Lower leg skin (tissue), 3 donors: ENCODE data around the gene CFAP65.

Experiments
- POLR2A ChIP-seq, 2 donors: fragments of 450-650 bp; IDR thresholded peaks; one replicate each; pipeline ENCODE4 v1.6.1; 2016 to 2017; ENCODE audit warnings: antibody characterized with exemption in 2 of 2, mild to moderate bottlenecking in 1 of 2, moderate library complexity in 1 of 2
- TF ChIP-seq, protein P1 (sequence below), 3 donors: fragments of 450-650 bp; IDR thresholded peaks; one replicate each; pipeline ENCODE4 v1.5.1; 2016; ENCODE audit warnings: antibody characterized with exemption in 3 of 3, mild to moderate bottlenecking in 3 of 3, moderate library complexity in 2 of 3

DNA sequence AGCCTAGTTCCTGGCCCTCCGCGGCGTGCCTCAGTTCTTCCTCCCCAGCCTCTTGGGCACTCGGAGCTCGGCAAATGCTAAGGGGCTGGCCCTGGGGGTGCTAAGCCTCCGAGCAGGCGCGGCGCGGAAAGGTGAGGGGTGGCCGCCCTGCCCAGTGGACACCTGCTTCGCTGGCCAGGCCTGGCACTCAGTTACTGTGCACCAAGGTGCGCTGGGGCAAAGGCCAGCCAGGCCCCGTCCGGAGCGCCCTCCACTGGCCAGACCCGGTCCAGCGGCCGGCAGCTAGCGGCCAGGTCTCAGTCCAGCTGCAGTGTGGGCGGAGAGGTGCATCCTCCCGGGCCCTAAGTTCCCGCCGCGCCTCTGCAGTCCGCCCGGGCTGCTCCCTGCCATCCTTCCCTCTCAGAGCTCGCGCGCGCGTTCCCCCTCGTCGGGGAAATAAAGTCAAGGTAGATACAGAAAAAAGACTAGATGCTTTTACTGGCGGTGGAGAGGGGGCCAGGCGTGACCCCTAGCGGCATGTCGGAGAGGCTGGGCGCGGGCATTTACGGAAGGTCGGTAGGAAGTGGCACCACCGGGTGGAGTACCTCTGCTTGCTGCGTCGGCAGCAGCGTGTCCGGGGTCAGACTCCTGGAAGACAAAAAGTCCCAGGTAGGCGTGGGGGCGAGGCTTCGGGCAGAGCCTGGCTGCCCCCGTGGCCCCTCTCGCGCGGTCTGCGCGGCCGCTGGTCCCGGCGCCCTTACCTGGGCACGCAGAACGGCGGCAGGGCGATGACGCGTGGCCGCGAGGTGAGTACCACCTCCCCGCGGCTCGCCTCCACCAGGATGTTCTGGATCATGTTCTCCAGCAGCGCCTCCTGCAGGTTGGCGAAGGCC lies 38.7 kb downstream of the CFAP65 start:
- TF ChIP-seq, protein P1, sequence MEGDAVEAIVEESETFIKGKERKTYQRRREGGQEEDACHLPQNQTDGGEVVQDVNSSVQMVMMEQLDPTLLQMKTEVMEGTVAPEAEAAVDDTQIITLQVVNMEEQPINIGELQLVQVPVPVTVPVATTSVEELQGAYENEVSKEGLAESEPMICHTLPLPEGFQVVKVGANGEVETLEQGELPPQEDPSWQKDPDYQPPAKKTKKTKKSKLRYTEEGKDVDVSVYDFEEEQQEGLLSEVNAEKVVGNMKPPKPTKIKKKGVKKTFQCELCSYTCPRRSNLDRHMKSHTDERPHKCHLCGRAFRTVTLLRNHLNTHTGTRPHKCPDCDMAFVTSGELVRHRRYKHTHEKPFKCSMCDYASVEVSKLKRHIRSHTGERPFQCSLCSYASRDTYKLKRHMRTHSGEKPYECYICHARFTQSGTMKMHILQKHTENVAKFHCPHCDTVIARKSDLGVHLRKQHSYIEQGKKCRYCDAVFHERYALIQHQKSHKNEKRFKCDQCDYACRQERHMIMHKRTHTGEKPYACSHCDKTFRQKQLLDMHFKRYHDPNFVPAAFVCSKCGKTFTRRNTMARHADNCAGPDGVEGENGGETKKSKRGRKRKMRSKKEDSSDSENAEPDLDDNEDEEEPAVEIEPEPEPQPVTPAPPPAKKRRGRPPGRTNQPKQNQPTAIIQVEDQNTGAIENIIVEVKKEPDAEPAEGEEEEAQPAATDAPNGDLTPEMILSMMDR (IDR thresholded peaks at IDR 0.05) = no peak
- TF ChIP-seq POLR2A (IDR thresholded peaks at IDR 0.05) = no peak
